IPS-18c (cell line): ENCODE results near the gene CACNA2D4.

Experiments
- H3K4me3 ChIP-seq: 2 replicates; pipeline ENCODE4 v1.7.0; 2013; ENCODE audit warnings: low read depth, mild to moderate bottlenecking, low read length, moderate library complexity; ENCODE audit not compliant: insufficient read depth
- H3K9me3 ChIP-seq: one replicate; pipeline ENCODE4 v1.6.1; 2013; ENCODE audit warnings: mild to moderate bottlenecking, low read length, moderate library complexity; ENCODE audit not compliant: control insufficient read depth, insufficient read depth

CACNA2D4 gene

GRCh38 chr12:1911598-1912575, 6.6 kb downstream of the CACNA2D4 start:
- H3K9me3 ChIP-seq = no peaks in the 10 kb centered on the region

GRCh38 chr12:1910468-1910867, 8.0 kb downstream of the CACNA2D4 start:
- Histone ChIP-seq H3K4me3 (no peak overlapping the region), H3K9me3 (no peaks in the 10 kb centered on the region)

More at GRCh38 chr12:1911598-1912575, 6.6 kb downstream of the CACNA2D4 start:
- H3K4me3 ChIP-seq = no peak overlapping the region

GRCh38 chr12:1908758-1909157, 9.7 kb downstream of the CACNA2D4 start:
- Histone ChIP-seq H3K9me3 (no peaks in the 10 kb centered on the region), H3K4me3 (no peak overlapping the region)

GRCh38 chr12:1907652-1908611, 10.5 kb downstream of the CACNA2D4 start:
- no peak overlapping the region for H3K4me3 ChIP-seq
- no peaks in the 10 kb centered on the region for H3K9me3 ChIP-seq

- Histone ChIP-seq H3K4me3 (no peak overlapping the region), H3K9me3 (no peaks in the 10 kb centered on the region)
These were observed 11.9 kb downstream of the CACNA2D4 start for GRCh38 chr12:1906579-1906978.

GRCh38 chr12:1904875-1905274, 13.6 kb downstream of the CACNA2D4 start:
- Histone ChIP-seq H3K4me3 (no peak overlapping the region), H3K9me3 (no peaks in the 10 kb centered on the region)

- no peaks in the 10 kb centered on the region for H3K9me3 ChIP-seq
- H3K4me3 ChIP-seq = no peak overlapping the region
These were observed 21.5 kb downstream of the CACNA2D4 start for GRCh38 chr12:1896964-1897363.

- Histone ChIP-seq H3K4me3 (no peak overlapping the region), H3K9me3 (peaks cover 2% of the 10 kb centered on the region)
These were observed 27.6 kb downstream of the CACNA2D4 start for GRCh38 chr12:1890810-1891209.

GRCh38 chr12:1890119-1890703, 28.2 kb downstream of the CACNA2D4 start:
- H3K9me3 ChIP-seq = peaks cover 2% of the 10 kb centered on the region
- H3K4me3 ChIP-seq = no peak overlapping the region

- H3K4me3 ChIP-seq = no peak overlapping the region
- H3K9me3 ChIP-seq = peaks cover 2% of the 10 kb centered on the region
These were observed 29.5 kb downstream of the CACNA2D4 start for GRCh38 chr12:1888923-1889322.

- H3K4me3 ChIP-seq = no peak overlapping the region
- peaks cover 2% of the 10 kb centered on the region for H3K9me3 ChIP-seq
These were observed 31.9 kb downstream of the CACNA2D4 start for GRCh38 chr12:1886396-1887008.

- no peak overlapping the region for H3K4me3 ChIP-seq
These were observed 32.7 kb downstream of the CACNA2D4 start for GRCh38 chr12:1885599-1886245.

GRCh38 chr12:1885082-1885596, 33.3 kb downstream of the CACNA2D4 start:
- H3K4me3 ChIP-seq = no peak overlapping the region
- no peaks in the 10 kb centered on the region for H3K9me3 ChIP-seq

More at GRCh38 chr12:1885599-1886245, 32.7 kb downstream of the CACNA2D4 start:
- no peaks in the 10 kb centered on the region for H3K9me3 ChIP-seq

GRCh38 chr12:1884651-1885050, 33.8 kb downstream of the CACNA2D4 start:
- Histone ChIP-seq H3K9me3 (no peaks in the 10 kb centered on the region), H3K4me3 (no peak overlapping the region)

- Histone ChIP-seq H3K9me3 (no peaks in the 10 kb centered on the region), H3K4me3 (no peak overlapping the region)
These were observed 34.9 kb downstream of the CACNA2D4 start for GRCh38 chr12:1883513-1883912.

GRCh38 chr12:1882850-1883470, 35.5 kb downstream of the CACNA2D4 start:
- Histone ChIP-seq H3K9me3 (no peaks in the 10 kb centered on the region), H3K4me3 (no peak overlapping the region)
